Testis (tissue), 3 donors: ENCODE measurements around the gene ASAP2. TPM values are rescaled to one million over a fixed set of nuclear protein-coding genes. Genes with fewer than 3 reads are reported as not detected.

Experiments
- DNase-seq: peaks from one replicate; pipeline ENCODE4 v3.0.0-alpha.2; 2019
- H3K27ac ChIP-seq, 2 donors: fragments of 200-600 bp; sonication (generic); one replicate each; pipeline ENCODE4 v1.5.1; 2019
- H3K27me3 ChIP-seq: fragments of 200-600 bp; sonication (generic); one replicate; pipeline ENCODE4 v1.5.1; 2019
- H3K36me3 ChIP-seq: fragments of 200-600 bp; sonication (generic); one replicate; pipeline ENCODE4 v1.5.1; 2017; ENCODE audit warnings: low read depth; ENCODE audit errors: missing control alignments
- H3K4me1 ChIP-seq: fragments of 200-600 bp; sonication (generic); one replicate; pipeline ENCODE4 v1.5.1; 2019
- H3K4me3 ChIP-seq, 2 donors: fragments of 200-600 bp; sonication (generic); one replicate each; pipeline ENCODE4 v1.5.1; 2017 to 2019
- H3K9me3 ChIP-seq: fragments of 200-600 bp; sonication (generic); one replicate; pipeline ENCODE4 v1.5.1; 2017
- CTCF ChIP-seq, 3 experiments: fragments of 450-650 bp in 2 of 3; fragments of 200-600 bp in 1 of 3; sonication (generic) in 1 of 3; IDR thresholded peaks; one replicate each; pipeline ENCODE4 v1.5.1; 2016 to 2019; ENCODE audit warnings: antibody characterized with exemption in 3 of 3, mild to moderate bottlenecking in 2 of 3, moderate library complexity in 1 of 3
- POLR2A ChIP-seq: fragments of 450-650 bp; IDR thresholded peaks from one replicate; pipeline ENCODE4 v1.6.1; 2017; ENCODE audit warnings: antibody characterized with exemption, mild to moderate bottlenecking, moderate library complexity
- WGBS, 2 donors: methylation state at CpG; one replicate each; pipeline ENCODE4 v1.1.5; 2018; 5-methylcytosine and 5-hydroxymethylcytosine counted together
- intact Hi-C: fragments of 100-400 bp; cut with DNase I; formaldehyde crosslinking; loops from one replicate; pipeline ENCODE4 v1.15.1; 2023; ENCODE audit warnings: low total_unique reads
- polyA plus RNA-seq: library from polyadenylated mRNA; stranded (reverse); fragments of 350-450 nt; fragmentation: Illumina TruSeq; extraction: RNeasy Lipid Tissue Mini Kit (QIAGEN cat#74804); gene quantifications from one replicate; pipeline ENCODE4 v1.2.3, GENCODE V29; 2014; ENCODE audit warnings: low read depth, low replicate concordance; ENCODE audit not compliant: insufficient read depth
- total RNA-seq, 2 donors: library from RNA; depleted of rRNA; stranded (reverse); fragments of >200 nt; gene quantifications; one replicate each; pipeline ENCODE4 v1.2.3, GENCODE V29; 2016

ASAP2 gene
- total and polyA plus RNA-seq, 3 donors from 2014 or later: 42.4 to 87.2 (median 79.0) TPM

GRCh38 chr2:9210030-9210429, 3.4 kb downstream of the ASAP2 start:
- intact Hi-C loops: no loop called here
- no peaks in the 10 kb centered on the region for H3K36me3 ChIP-seq
- 71 to 79% methylated on average over 2 of the region's 2 CpGs for WGBS, 2 donors
- no peaks in the 10 kb centered on the region for H3K9me3 ChIP-seq
- no peak overlapping the region for H3K27ac ChIP-seq
- DNase-seq: no peak
- no peaks in the 10 kb centered on the region for H3K27me3 ChIP-seq
- TF ChIP-seq CTCF (IDR thresholded peaks at IDR 0.05): no peak
- no peak for TF ChIP-seq POLR2A
- no peak overlapping the region for H3K4me3 ChIP-seq
- H3K4me1 ChIP-seq: no peaks in the 10 kb centered on the region

- Histone ChIP-seq H3K27ac (no peak overlapping the region), H3K27me3 (no peaks in the 10 kb centered on the region)
- 81 to 82% methylated on average over 4 of the region's 4 CpGs for WGBS, 2 donors
Observed at GRCh38 chr2:9211496-9211895, 4.9 kb downstream of the ASAP2 start.

GRCh38 chr2:9212010-9212635, 5.5 kb downstream of the ASAP2 start:
- DNase-seq: no peak
- TF ChIP-seq CTCF (IDR thresholded peaks at IDR 0.05): no peak
- 90 to 93% methylated on average over 9 of the region's 9 CpGs for WGBS, 2 donors
- Histone ChIP-seq H3K4me1 (no peaks in the 10 kb centered on the region), H3K4me3 (no peak overlapping the region), H3K27ac (no peak overlapping the region), H3K27me3 (no peaks in the 10 kb centered on the region), H3K9me3 (no peaks in the 10 kb centered on the region), H3K36me3 (no peaks in the 10 kb centered on the region)
- intact Hi-C loops: no loop called here

More at GRCh38 chr2:9211496-9211895, 4.9 kb downstream of the ASAP2 start:
- intact Hi-C loops: no loop called here
- Histone ChIP-seq H3K4me1 (no peaks in the 10 kb centered on the region), H3K4me3 (no peak overlapping the region), H3K9me3 (no peaks in the 10 kb centered on the region), H3K36me3 (no peaks in the 10 kb centered on the region)
- no peak for DNase-seq
- no peak for TF ChIP-seq CTCF (IDR thresholded peaks at IDR 0.05)
- no peak for TF ChIP-seq POLR2A

- Histone ChIP-seq H3K27ac (no peak overlapping the region), H3K4me3 (no peak overlapping the region), H3K9me3 (no peaks in the 10 kb centered on the region), H3K27me3 (no peaks in the 10 kb centered on the region), H3K4me1 (no peaks in the 10 kb centered on the region), H3K36me3 (no peaks in the 10 kb centered on the region)
- no peak for TF ChIP-seq POLR2A
- no peak for TF ChIP-seq CTCF (IDR thresholded peaks at IDR 0.05)
- intact Hi-C loops: no loop called here
- 84 to 91% methylated on average over 11 to 19 of the region's 19 CpGs for WGBS, 2 donors
- no peak for DNase-seq
Observed at GRCh38 chr2:9212661-9213411, 6.2 kb downstream of the ASAP2 start.
